Measurements from ENCODE around the gene NFYC. TPM values are rescaled to one million over a fixed set of nuclear protein-coding genes. Genes with fewer than 3 reads are reported as not detected.

The NFYC gene
- total RNA-seq, 4 donors from 2014 or later, result 30.2 to 45.6 (median 43.2) TPM

- no peak for TF ChIP-seq CTCF (IDR thresholded peaks at IDR 0.05; ENCODE audit: low read depth)
Measured at GRCh38 chr1:40788561-40789341, 97.2 kb downstream of the NFYC start.

- TF ChIP-seq CTCF (IDR thresholded peaks at IDR 0.05; ENCODE audit: low read depth), result no peak
Measured at GRCh38 chr1:40789342-40789598, 97.8 kb downstream of the NFYC start.

- TF ChIP-seq CTCF (IDR thresholded peaks at IDR 0.05; ENCODE audit: low read depth), result no peak
Measured at GRCh38 chr1:40789661-40790430, 98.3 kb downstream of the NFYC start.

GRCh38 chr1:40792036-40792435 lies 100.5 kb downstream of the NFYC start:
- TF ChIP-seq CTCF (IDR thresholded peaks at IDR 0.05; ENCODE audit: low read depth), result no peak

- no peak for TF ChIP-seq CTCF (IDR thresholded peaks at IDR 0.05; ENCODE audit: low read depth)
Measured at GRCh38 chr1:40793617-40794016, 102.1 kb downstream of the NFYC start.

- no peak for TF ChIP-seq CTCF (IDR thresholded peaks at IDR 0.05; ENCODE audit: low read depth)
Measured at GRCh38 chr1:40794048-40794447, 102.5 kb downstream of the NFYC start.

- no peak for TF ChIP-seq CTCF (IDR thresholded peaks at IDR 0.05; ENCODE audit: low read depth)
Measured at GRCh38 chr1:40794974-40795715, 103.6 kb downstream of the NFYC start.

Data from subcutaneous adipose tissue (tissue), 4 donors.